Loucy (cell line): ENCODE data around the gene MBP.

Experiments used
- EZH2phosphoT487 ChIP-seq: fragments of 200-600 bp; IDR thresholded peaks from 2 replicates; pipeline ENCODE4 v1.6.1; 2018; ENCODE audit warnings: antibody characterized with exemption, mild to moderate bottlenecking, moderate library complexity, borderline replicate concordance
- TF ChIP-seq, protein P1 (sequence below): fragments of 200-600 bp; sonication (generic); conservative IDR thresholded peaks from 2 replicates; pipeline ENCODE4 v1.5.1; 2014; ENCODE audit warnings: mild to moderate bottlenecking, antibody characterized with exemption, low read length

DNA sequence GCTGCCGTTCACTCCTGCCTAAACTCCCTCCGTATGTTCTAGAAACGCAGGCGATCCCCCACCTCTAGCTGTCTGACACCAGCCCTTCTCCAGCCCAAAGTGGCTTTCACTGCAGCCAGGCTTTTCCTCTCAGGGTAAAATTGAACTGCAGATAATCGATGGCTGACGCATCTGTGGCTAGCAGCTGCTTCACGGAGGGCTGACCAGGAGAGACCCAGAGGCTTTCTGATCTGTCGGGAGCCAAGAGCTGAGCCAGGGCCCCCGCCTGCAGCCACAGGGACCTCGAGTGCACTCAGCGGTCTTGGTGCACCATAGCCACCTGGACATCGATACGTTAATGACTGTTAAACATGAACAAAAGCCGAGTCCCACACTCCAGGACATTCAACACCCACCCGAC, 107.5 kb downstream of the MBP start:
- TF ChIP-seq, protein P1, sequence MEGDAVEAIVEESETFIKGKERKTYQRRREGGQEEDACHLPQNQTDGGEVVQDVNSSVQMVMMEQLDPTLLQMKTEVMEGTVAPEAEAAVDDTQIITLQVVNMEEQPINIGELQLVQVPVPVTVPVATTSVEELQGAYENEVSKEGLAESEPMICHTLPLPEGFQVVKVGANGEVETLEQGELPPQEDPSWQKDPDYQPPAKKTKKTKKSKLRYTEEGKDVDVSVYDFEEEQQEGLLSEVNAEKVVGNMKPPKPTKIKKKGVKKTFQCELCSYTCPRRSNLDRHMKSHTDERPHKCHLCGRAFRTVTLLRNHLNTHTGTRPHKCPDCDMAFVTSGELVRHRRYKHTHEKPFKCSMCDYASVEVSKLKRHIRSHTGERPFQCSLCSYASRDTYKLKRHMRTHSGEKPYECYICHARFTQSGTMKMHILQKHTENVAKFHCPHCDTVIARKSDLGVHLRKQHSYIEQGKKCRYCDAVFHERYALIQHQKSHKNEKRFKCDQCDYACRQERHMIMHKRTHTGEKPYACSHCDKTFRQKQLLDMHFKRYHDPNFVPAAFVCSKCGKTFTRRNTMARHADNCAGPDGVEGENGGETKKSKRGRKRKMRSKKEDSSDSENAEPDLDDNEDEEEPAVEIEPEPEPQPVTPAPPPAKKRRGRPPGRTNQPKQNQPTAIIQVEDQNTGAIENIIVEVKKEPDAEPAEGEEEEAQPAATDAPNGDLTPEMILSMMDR: no peak
- no peak for TF ChIP-seq EZH2phosphoT487
